ENCODE measurements around the gene VILL. TPM values are rescaled to one million over a fixed set of nuclear protein-coding genes. Genes with fewer than 3 reads are reported as not detected.
A peak's percentile ranks its signal among the peaks of the same experiment; 100 is the strongest.
"Not testable (repeated sequence)": the region's sequence is repeated elsewhere in the genome, so short reads cannot be mapped to it uniquely, and the experiment has no call there.

Gene VILL
- total RNA-seq, 2 donors from 2014 or later, result 3.6 to 10.4 TPM

GRCh38 chr3:37970802-37971201 lies 19.8 kb upstream of the VILL start:
- no peak for ATAC-seq
- peak in 1 of 4 donors; percentile 35 for DNase-seq
- Histone ChIP-seq H3K4me3 (no peak overlapping the region), H3K9me3 (no peaks in the 10 kb centered on the region), H3K4me1 (peaks cover 11% of the 10 kb centered on the region), H3K27ac (no peak overlapping the region), H3K36me3 (replicated peaks in 1 of 2; ENCODE audit: insufficient read depth in 1 of 2, low read depth in 2 of 2) (no peaks in the 10 kb centered on the region), H3K27me3 (no peaks in the 10 kb centered on the region)
- TF ChIP-seq CTCF (IDR thresholded peaks at IDR 0.05) (no peak), POLR2A (IDR thresholded peaks at IDR 0.05) (no peak)
- intact Hi-C loops (cut with DNase I), result no loop called here
- 65 to 73% methylated on average over 5 of the region's 5 CpGs for WGBS, 2 donors

GRCh38 chr3:37971467-37971866 lies 19.1 kb upstream of the VILL start:
- Histone ChIP-seq H3K9me3 (no peaks in the 10 kb centered on the region), H3K27me3 (no peaks in the 10 kb centered on the region), H3K4me3 (no peak overlapping the region), H3K36me3 (replicated peaks in 1 of 2; ENCODE audit: insufficient read depth in 1 of 2, low read depth in 2 of 2) (peaks cover 0 to 2% of the 10 kb centered on the region in 2 donors), H3K27ac (no peak overlapping the region), H3K4me1 (peaks cover 7% of the 10 kb centered on the region)
- DNase-seq (no peak), ATAC-seq (no peak)
- intact Hi-C loops (cut with DNase I), result no loop called here
- TF ChIP-seq CTCF (IDR thresholded peaks at IDR 0.05) (no peak), POLR2A (IDR thresholded peaks at IDR 0.05) (no peak)

GRCh38 chr3:37972056-37972455 lies 18.5 kb upstream of the VILL start:
- H3K4me3 ChIP-seq; H3K4me1 ChIP-seq; H3K9me3 ChIP-seq; H3K36me3 ChIP-seq (replicated peaks in 1 of 2; ENCODE audit: insufficient read depth in 1 of 2, low read depth in 2 of 2); H3K27me3 ChIP-seq; intact Hi-C loops (cut with DNase I); H3K27ac ChIP-seq; DNase-seq; ATAC-seq: not testable (repeated sequence)
- 82 to 89% methylated on average over 8 of the region's 8 CpGs for WGBS, 2 donors

- H3K4me3 ChIP-seq, result no peak overlapping the region
- peaks cover 0 to 2% of the 10 kb centered on the region in 2 donors for H3K36me3 ChIP-seq (replicated peaks in 1 of 2; ENCODE audit: insufficient read depth in 1 of 2, low read depth in 2 of 2)
- 68 to 70% methylated on average over 12 of the region's 12 CpGs for WGBS, 2 donors
- DNase-seq (no peak), ATAC-seq (no peak)
- H3K4me1 ChIP-seq, result no peaks in the 10 kb centered on the region
- intact Hi-C loops (cut with DNase I), result no loop called here
- H3K27ac ChIP-seq, result no peak overlapping the region
- no peaks in the 10 kb centered on the region for H3K27me3 ChIP-seq
- H3K9me3 ChIP-seq, result no peaks in the 10 kb centered on the region
- TF ChIP-seq CTCF (IDR thresholded peaks at IDR 0.05) (no peak), POLR2A (IDR thresholded peaks at IDR 0.05) (no peak)
Observed at GRCh38 chr3:37973246-37974054, 17.1 kb upstream of the VILL start.

- H3K27ac ChIP-seq, result no peak overlapping the region
- ATAC-seq (peak; percentile 89), DNase-seq (peak; percentile 72 to 83 (median 77))
- H3K27me3 ChIP-seq, result no peaks in the 10 kb centered on the region
- intact Hi-C loops (cut with DNase I), result no loop called here
- TF ChIP-seq POLR2A (IDR thresholded peaks at IDR 0.05) (no peak), CTCF (IDR thresholded peaks at IDR 0.05) (peak; percentile 78 to 90 (median 86))
- H3K4me1 ChIP-seq, result no peaks in the 10 kb centered on the region
- no peak overlapping the region for H3K4me3 ChIP-seq
- H3K36me3 ChIP-seq (replicated peaks in 1 of 2; ENCODE audit: insufficient read depth in 1 of 2, low read depth in 2 of 2), result peaks cover 0 to 2% of the 10 kb centered on the region in 2 donors
- H3K9me3 ChIP-seq, result no peaks in the 10 kb centered on the region
- WGBS, 2 donors, result 40 to 50% methylated on average over 5 to 9 of the region's 9 CpGs
Observed at GRCh38 chr3:37974121-37975083, 16.2 kb upstream of the VILL start.

Measured in body of pancreas (tissue), 4 donors.